ENCODE measurements around the gene PIM2. TPM values are rescaled to one million over a fixed set of nuclear protein-coding genes. Genes with fewer than 3 reads are reported as not detected.

PIM2 gene
- total RNA-seq, 1 donor from 2014 or later: 5.6 TPM

- Histone ChIP-seq H3K27ac (no peak overlapping the region), H3K9me3 (no peaks in the 10 kb centered on the region), H3K27me3 (no peaks in the 10 kb centered on the region), H3K36me3 (no peaks in the 10 kb centered on the region), H3K4me1 (no peaks in the 10 kb centered on the region), H3K4me3 (no peak overlapping the region)
- TF ChIP-seq CTCF (IDR thresholded peaks at IDR 0.05): no peak
- intact Hi-C loops (cut with DNase I): no loop called here
- no peak for DNase-seq (ENCODE audit: low spot score in 2 of 2)
Observed at GRCh38 chrX:48948589-48948988, 29.8 kb upstream of the PIM2 start.

- Histone ChIP-seq H3K36me3 (no peaks in the 10 kb centered on the region), H3K27me3 (no peaks in the 10 kb centered on the region), H3K9me3 (no peaks in the 10 kb centered on the region), H3K4me1 (no peaks in the 10 kb centered on the region), H3K27ac (no peak overlapping the region), H3K4me3 (no peak overlapping the region)
- peak; percentile 40 to 68 (median 56) for TF ChIP-seq CTCF (IDR thresholded peaks at IDR 0.05)
- no peak for DNase-seq (ENCODE audit: low spot score in 2 of 2)
- intact Hi-C loops (cut with DNase I): no loop called here
Observed at GRCh38 chrX:48945517-48946348, 26.9 kb upstream of the PIM2 start.

GRCh38 chrX:48942895-48943294, 24.1 kb upstream of the PIM2 start:
- TF ChIP-seq CTCF (IDR thresholded peaks at IDR 0.05): no peak
- no peak for DNase-seq (ENCODE audit: low spot score in 2 of 2)
- intact Hi-C loops (cut with DNase I): no loop called here

GRCh38 chrX:48940404-48940955, 21.7 kb upstream of the PIM2 start:
- Histone ChIP-seq H3K27ac (no peak overlapping the region), H3K4me1 (no peaks in the 10 kb centered on the region), H3K27me3 (no peaks in the 10 kb centered on the region), H3K4me3 (no peak overlapping the region), H3K9me3 (no peaks in the 10 kb centered on the region), H3K36me3 (peaks cover 0 to 1% of the 10 kb centered on the region in 2 donors)
- no peak for DNase-seq (ENCODE audit: low spot score in 2 of 2)
- intact Hi-C loops (cut with DNase I): no loop called here
- no peak for TF ChIP-seq CTCF (IDR thresholded peaks at IDR 0.05)

More at GRCh38 chrX:48942895-48943294, 24.1 kb upstream of the PIM2 start:
- no peaks in the 10 kb centered on the region for H3K4me1 ChIP-seq
- H3K27ac ChIP-seq: no peak overlapping the region
- no peak overlapping the region for H3K4me3 ChIP-seq
- H3K36me3 ChIP-seq: no peaks in the 10 kb centered on the region
- no peaks in the 10 kb centered on the region for H3K27me3 ChIP-seq
- no peaks in the 10 kb centered on the region for H3K9me3 ChIP-seq

- Histone ChIP-seq H3K27ac (no peak overlapping the region), H3K36me3 (peaks cover 0 to 4% of the 10 kb centered on the region in 2 donors), H3K4me1 (no peaks in the 10 kb centered on the region), H3K9me3 (no peaks in the 10 kb centered on the region), H3K27me3 (no peaks in the 10 kb centered on the region), H3K4me3 (no peak overlapping the region)
- no peak for TF ChIP-seq CTCF (IDR thresholded peaks at IDR 0.05)
- DNase-seq (ENCODE audit: low spot score in 2 of 2): no peak
- intact Hi-C loops (cut with DNase I): no loop called here
Observed at GRCh38 chrX:48939524-48940228, 20.9 kb upstream of the PIM2 start.

Data from ascending aorta (tissue), 2 donors.